Activated CD4-positive, alpha-beta T cell treated with anti-CD3 and anti-CD28 coated beads, Interleukin-10, Interleukin-2, amounts not matched to agents 100 ng/mL and 50 ng/mL, durations not matched to agents 16 hours and 8 hours (primary cell): ENCODE data around the gene FBLN5.
"Not testable (repeated sequence)": the region's sequence is repeated elsewhere in the genome, so short reads cannot be mapped to it uniquely, and the experiment has no call there.

Source experiments
- DNase-seq: peaks from one replicate; pipeline ENCODE4 v3.0.0-alpha.2; 2020

The FBLN5 gene

DNA sequence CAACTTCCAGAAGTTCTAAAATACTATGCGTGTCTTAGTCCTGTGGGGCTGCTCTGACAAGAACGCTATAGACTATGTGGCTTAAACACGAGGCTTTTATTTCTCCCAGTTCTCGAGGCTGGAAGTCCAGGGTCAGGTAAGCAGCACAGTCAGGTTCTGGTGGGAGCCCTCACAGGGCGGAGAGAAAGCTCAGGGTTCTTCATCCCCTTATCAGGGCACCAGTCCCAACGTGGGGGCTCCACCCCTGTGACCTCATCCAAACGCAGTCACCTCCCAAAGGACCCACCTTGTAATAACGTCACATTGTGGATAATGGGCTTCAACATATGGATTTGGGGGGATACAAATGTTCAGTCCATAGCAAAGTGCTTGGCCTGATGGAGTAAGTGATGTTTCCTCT, 43.0 kb downstream of the FBLN5 start:
- DNase-seq = no peak

DNA sequence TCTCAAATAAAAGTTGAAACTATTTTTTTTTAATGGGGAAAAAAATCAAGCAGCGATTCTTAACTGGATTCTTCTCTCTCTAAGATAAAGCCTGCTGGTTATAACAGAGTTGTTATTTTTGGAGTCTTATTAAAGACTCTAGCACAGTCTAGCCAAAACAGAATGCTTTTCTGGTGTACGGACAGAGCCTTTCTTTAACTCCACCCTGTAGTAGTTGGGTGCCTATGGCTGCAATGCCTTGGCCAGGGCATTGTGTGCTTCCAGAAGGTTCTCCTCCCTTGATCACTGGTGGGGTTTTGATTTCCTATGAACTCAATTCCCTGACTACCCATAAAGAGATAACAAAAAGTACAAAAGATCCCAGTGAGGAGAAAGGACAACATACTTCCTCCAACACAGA, 44.4 kb downstream of the FBLN5 start:
- no peak for DNase-seq

DNA sequence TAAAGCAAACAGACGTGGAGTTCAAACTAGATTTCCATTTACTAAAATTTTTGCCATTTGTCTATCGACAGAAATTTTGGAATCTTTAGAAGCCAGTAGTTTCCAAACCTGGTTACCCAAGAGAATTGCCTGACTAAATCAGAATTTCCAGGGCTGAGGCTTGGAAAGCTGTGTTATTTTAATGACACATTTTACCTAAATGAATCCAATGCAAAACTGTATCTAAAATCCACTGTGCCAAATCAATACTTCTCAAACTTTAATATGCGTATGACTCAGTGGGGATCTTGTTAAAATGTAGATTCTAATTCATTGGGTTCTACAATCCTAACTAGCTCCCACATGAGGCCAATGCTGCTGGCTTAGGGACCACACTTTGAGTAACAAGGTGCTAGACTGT, 45.2 kb downstream of the FBLN5 start:
- no peak for DNase-seq

DNA sequence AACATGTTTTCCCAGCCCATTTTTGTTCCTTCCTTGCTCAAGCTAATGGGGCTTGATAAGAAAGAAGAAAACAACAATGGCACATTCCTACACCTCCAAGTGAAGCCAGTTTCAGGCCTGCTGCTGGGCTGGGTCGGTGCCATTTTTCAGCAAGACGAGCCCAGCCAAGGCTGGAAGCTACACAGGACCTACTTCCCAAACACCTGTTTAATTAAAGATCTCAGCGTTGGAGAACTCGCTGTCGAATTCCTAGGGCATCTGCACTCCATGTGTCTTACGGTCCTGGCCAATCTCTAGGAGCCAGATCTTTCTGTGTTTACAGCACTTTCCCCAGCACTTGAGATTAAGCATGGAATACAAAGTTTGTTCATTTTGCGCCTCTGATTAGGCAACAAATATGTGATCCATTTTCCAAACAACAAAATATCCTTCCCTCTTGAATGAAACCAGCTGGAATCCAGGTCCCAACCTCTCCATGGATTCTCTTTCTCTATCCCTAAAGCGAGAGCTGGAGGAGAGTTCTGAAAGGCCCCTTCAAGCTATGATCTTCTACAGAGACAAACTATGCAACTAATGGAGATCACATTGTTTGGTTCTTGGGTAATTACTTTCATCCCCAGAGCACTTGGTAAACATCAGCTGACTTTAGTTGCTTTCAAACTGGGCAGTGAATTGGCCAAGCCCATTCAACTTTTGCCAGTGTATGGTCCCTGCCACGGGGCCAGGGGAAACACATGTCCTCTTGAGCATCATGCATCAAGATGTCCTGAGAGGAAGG, 45.9 kb downstream of the FBLN5 start:
- no peak for DNase-seq

DNA sequence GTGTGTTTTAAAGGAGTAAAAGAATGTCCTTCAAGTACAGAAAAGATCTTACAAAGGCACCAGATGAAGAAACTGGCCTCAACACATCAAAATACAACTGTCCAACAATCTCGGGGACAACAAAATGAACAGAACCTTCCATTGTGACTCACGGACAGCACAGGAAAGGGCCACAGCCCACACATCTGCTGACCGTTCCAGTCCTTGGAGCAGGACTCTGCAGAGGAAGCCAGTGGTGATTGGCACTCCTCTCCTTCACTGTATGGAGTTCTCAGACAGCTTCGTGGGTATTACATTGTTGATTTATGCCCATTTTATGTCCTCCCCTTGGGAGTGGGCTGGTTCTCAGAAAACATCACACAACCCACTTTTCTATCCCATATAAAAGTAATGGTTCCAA, 47.7 kb downstream of the FBLN5 start:
- no peak for DNase-seq

DNA sequence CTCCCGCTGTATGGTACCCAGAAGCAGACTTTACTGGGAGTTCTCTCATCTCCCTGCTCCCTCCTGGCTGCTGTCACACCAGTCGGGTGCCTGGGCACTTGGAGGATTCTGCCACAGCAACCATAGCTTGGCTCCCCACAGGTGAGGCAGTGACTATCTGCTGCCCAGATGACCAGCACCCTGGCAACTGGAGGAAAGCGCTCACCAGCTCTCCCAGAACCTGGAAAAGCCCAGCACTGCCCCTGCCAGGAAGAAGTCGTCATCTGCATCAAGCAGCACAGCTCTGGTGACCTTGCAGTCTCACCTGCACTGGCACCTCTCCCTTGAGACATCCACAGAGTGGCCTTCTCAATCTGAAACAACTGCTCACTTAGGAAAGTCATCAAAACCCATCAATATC, 48.3 kb downstream of the FBLN5 start:
- DNase-seq = no peak

DNA sequence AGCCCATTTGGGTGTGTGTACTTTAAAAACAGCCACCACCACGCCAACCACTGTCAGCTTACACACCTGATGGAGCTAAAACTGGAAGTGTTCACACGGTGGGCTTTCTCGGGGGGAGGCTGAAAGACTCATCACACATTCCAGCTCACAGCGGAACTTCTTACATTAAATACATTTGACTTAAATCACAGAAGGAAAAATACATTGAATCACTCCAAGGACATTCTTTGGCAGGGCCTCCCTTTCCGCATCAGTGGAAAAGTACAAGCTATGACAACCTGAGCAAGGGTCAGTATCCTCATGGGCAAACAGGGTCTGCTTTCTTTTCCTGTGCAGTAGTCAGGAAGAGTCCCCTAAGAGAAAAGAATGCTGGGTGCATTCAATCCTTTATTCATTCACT, 49.1 kb downstream of the FBLN5 start:
- no peak for DNase-seq

DNA sequence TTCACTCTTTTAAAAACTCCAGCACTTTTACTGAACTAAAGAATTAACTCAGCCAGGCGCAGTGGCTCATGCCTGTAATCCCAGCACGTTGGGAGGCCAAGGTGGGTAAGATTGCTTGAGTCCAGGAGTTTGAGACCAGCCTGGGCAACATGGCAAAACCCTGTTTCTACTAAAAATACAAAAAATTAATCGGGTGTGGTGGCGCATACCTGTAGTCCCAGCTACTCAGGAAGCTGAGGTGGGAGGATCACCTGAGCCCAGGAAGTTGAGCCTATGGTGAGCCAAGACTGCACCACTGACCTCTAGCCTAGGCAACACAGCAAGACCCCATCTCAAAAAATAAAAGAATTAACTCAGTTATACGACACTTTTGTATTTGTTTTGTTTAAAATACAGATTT, 49.8 kb downstream of the FBLN5 start:
- not testable (repeated sequence) for DNase-seq

DNA sequence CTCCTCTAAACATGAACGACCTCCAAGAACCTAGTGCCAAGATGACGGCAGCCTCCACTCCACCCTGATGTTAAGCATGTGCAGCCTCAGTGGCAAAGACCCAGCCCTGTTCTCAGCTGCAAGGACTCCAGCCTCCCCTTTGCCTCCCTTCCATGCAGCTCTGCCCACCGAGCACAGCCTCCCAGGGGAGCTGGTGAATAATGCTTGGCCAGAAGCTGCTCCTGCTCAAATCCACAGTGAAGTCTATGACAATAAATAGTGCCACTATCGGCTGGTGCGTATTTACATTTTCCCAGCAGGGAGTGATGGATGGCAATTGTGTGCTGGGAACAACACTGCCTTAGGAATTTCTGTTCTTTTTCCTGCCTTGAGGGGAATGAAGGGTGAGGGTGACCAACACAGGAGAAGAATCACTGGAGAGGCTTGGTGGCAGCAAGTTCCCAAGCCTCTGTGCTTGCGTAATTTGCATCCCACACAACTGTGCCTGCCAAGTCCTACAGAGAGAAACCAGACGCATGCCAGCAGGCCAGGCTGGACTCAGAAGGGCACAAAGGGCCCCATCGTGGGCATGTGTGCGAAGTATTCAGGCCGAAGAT, 50.3 kb downstream of the FBLN5 start:
- no peak for DNase-seq

DNA sequence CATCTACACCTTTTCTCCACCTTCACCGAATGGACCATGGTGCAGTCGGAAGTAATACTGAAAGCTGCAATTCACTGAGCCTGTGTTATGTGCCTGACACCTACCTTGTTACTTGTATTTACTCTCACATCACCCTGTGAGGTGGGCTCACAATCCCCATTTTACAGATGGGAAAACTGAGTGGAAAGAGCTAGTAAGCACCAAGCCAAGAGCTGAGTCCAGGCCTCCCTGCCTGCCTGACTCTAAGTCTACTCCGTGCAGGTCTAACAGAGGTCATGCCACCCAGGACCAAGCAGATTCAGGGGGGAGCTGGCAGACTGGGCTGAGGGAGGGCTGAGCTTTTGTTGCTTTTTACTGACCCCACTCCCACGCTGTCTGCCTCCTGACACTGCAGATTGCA, 51.1 kb downstream of the FBLN5 start:
- no peak for DNase-seq

DNA sequence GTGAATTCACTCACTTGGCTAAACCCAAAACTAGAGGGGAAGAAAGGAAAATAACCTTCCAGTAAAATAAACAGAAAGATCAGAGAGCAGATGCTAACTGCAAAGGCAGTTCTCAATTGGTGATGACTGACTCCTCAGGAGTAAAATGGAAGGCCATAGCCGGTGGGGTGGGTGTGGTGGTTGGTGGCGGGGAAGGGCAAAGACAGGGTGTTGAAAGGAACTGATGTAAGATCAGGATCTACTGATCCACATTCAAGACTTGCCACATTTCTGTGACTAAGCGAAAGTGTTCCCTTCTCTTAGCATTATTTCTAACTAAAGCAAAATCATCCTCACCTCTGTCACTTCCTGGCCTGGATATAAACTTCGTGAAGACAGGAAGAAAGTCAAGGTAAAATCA, 53.8 kb downstream of the FBLN5 start:
- peak; percentile 29 for DNase-seq

DNA sequence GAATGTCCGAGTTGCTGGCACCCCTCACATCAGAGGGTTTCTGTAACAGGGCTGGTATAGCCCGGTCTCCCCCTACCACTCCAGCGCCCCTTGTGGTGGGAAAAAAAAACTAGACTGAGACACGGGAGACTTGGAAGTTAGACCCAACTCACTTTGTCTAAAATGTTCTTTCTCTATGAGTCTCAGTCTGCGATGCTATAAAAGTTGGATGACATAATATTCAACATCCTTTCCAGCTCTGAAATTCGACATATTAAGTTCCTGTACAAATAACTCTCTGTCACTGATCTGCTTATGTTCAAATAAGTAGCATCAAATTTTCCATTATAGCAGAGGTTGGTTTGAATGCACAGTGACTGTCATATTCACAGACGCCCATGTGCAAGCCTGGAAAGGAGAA, 54.5 kb downstream of the FBLN5 start:
- peak; percentile 25 for DNase-seq

DNA sequence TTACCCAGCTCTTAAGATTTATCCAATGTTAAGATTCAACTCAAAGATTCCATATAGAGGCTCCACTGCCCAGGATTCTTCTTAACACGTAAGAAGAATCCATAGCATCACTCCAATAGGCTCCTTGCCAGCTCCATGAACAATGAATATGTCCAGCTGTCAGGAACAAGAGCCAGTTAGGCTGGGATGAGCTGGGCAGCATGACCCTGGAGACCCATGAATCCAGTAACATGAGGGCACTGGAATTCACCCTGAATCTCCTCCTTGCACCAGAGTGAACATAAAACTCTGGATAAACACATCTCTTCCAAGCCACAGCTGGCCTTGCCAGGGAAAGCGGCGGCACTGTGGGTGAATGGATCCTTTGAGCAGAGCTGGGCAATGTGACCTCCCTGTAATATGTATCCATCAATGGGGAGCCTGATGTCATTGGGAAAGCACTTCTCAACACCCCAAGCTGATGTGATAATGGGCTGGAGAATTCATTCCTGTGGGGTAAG, 55.7 kb downstream of the FBLN5 start:
- DNase-seq = no peak

DNA sequence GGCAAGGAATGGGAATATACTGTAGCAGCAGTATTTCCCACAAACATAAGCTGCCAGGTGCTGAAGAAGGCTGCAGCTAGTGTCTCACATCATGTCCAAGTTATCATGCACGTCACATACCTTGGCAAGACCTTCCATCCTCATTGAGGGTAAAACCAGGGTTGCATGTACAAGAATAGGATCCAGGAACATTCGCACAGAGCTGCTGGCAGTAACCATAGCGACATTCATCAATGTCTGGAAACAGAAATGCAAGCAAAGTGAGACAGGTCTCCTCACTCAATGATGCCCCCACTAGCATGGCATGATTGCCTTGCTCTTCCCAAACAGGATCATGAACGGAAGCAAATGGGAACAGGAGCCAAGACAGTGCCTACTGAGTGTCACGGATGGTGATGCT, 56.4 kb downstream of the FBLN5 start:
- no peak for DNase-seq

DNA sequence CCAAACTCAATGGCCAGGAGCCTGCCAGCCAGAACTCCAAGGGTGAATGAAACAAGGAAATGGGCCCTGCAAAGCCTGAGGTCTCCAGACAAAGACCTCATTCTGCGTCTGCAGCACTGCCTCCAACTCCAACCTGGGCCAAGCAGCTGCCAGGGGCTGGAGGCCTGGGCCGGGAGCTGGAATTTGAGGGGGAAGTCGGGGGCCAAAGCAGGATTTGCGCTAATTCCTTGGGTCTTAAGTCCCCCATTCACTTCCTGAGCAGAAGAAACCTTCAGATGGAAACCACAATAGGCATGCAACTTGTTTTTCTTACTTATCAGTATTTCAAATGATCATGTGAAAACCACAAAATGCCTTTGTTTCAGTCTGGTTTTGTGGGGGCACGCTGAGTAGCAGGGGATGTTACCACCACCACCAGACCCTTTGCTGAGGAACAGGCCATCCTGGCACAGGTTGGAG, 57.2 kb downstream of the FBLN5 start:
- DNase-seq = no peak

DNA sequence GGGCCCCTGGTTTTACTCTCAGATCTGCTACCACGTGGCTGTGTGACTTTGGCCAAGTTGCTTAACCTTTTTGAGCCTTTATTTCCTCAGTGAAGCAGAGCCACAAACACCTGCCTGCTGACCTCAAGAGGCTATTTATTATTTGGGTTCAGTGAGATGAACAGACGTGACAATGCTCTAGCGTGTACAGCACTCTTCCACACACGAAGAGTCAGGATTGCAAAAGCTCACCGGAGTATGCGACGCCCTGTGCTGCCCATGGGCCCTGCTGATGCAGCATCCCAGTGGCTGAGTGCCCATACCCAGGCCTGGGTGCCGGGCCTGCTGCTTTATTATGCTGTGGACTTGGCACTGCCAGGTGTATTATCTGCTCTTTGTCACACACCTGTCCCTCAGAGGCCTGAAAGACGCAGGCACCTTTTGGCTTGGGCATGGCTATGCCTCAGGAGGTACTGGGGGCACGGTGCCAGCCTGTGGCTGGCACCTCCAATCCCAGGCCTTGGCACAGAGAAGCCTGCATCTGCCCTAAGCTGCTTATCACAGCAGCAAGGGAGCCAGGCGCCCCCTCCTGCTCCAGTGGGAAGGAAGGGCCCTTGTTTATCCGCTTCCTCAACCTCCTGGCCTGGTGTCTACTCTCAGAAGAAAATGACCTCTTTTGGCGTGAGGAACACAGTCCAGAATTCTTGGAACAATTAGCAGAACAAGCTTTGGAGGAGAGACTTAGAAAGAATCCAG, 57.9 kb downstream of the FBLN5 start:
- DNase-seq = no peak

DNA sequence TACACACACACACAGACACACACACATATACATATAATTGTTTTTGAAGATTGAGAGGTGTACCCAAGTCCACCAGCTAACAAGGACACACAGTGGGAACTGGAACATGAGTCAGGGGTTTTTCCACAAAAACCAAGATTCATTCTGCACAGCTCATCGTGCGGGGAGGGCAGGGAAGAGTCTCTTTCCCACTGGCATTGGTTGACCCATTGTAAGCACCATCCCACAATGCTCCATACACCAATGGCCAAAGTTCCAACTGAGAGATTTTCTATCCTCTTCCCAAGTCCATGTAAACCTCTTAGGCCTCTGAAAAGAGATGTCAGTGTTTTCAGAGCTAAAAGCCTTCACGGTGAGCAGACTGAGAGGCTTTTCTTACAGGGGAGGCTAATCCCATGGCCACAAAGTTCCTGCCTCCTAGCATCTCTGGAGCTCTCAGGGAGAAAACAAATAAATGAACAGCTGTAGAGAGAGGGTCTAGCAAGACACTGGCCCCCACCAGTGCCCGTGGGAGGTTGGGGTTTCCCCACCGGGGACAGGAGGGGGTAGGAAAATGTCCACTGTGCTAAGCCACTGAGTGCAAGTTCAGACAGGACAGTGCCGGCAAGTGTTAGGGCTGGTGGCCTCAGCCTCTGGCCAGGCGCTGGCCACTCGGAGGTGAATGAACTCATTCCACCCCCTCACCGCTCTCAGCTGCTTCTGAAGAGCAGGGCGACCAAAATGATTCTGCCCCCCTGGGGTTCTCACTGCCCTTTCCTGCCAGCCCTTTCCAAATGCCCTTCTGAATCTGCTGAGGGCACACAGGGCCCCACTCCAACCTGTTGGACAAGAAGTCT, 58.6 kb downstream of the FBLN5 start:
- DNase-seq = no peak

DNA sequence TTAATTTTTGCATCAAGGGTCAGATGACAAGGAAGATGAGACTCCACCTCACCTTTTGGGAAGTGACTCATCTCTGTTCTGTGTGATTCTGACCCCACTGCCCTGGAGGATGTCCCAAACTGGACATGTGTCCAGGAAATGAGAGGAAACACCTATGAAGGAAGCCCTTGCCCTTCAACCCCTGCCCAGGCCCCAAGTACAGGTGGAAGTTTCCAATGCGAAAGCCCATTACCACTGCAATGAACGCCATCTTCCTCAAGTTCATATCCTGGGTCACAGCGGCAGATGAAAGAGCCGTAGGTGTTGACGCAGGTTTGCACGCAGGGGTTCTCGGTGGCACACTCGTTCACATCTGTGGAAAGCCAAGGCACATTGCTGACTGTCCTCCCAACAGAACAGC, 60.5 kb downstream of the FBLN5 start:
- no peak for DNase-seq

DNA sequence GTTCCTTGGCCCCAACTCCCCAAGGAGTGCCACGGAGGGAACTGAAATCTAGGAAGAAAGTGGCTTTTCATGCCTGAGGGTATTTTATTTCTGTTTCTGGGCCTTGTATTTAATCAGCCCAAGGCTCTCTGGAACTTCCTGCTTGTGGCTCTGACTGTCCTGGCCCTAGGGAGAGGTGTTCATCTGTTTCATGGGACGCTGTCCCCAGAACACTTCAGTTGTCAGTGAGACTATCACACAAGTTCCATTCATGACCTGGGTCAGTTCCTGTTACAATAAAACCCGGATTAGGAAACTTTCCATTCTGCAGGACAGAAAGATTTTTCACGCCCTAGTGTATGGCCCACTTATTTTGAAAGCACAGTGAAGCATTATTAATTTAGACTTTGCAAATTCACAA, 61.7 kb downstream of the FBLN5 start:
- no peak for DNase-seq

DNA sequence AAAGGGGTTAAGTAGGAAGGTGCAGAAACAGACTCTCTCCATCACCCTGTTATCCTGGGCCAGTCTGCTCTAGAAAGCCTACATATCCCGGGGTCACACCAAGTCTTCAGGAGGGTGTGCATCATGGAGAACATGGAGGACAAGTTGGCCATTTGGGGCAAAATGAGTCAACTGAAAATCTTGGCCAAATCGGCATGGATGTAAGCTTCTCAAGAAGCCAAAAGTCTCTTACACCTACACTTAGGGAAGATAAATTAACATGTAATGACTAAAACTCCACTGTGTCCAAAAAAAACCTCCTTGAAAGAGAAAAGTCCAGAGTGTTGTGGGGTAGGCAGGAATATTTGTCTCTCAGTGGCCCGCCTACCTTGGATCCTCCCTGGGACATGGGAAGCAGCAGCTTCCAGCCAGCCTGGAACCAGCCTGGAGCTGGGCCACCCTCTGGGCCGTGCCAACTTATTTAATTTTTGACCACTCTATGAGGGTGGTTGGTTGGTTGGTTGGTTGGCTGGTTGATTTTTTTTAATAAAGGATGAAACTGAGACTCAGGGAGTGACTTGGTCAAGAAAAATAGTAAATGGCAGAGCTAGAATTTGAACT, 62.3 kb downstream of the FBLN5 start:
- DNase-seq = no peak

DNA sequence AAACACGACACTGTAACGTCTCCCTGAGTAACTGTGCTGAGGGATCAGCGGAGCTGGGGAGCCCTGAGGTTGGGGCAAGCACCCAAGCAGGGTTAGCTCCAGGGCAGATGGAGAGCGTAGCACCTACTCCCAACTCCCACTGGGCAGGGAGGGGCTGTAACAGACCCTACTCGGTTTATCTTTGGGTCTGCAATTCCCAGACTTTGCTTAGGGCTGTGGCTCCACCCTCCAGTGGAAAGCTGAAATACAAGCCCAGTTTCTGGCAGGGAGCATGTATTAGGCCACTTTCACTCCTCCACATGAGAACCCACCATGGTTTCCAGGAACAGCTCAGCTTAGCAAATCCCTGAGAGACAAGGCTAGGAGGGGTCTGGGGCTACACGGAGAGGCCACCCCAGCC, 62.8 kb downstream of the FBLN5 start:
- DNase-seq = no peak

DNA sequence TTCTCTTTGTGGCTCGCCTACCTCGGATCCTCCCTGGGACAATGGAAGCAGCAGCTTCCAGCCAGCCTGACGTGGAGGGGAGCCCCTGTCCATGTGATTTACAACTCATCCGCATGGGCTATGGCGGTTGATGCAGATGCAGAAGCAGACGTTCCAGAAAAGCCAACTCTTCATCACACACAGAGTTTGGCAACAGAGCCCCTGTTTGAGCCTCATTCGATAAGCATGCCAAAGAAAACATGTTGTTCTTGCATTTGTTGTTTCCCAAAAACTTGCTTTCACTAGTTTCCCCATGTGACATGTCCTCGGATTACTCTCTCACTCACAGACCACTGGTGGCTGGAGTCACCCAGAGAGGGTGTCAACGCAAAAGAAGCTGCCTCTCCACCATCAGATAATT, 63.7 kb downstream of the FBLN5 start:
- no peak for DNase-seq

DNA sequence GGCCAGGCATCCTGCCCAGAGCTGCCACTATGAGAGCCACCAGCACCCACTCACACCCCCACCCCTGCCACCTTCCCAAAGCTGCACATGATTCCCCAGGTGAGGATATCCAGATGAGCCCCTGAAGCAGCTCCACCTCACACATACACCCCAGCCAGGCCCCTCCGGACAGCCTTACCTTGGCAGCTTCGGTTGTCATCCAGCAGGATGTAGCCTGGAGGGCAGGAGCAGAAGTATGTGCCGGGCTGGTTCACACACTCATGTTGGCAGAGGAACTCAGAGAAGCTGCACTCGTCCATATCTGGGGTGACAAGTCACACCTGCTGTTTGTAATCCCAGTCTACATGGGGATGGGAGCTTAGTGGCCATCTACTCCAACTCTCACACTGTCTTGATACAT, 64.7 kb downstream of the FBLN5 start:
- DNase-seq = no peak
